Prostate gland (tissue), 2 donors: ENCODE measurements around the gene ANKRD40CL.

Experiments used
- CTCF ChIP-seq, 4 experiments: fragments of 200-600 bp in 2 of 4; fragments of 450-650 bp in 2 of 4; sonication (generic) in 2 of 4; IDR thresholded peaks; 1 replicate in 3 of 4; 2 replicates in 1 of 4; pipeline ENCODE4 v1.5.1; 2016 to 2019; ENCODE audit warnings: antibody characterized with exemption in 4 of 4, mild to moderate bottlenecking in 2 of 4, moderate library complexity in 2 of 4
- POLR2A ChIP-seq: fragments of 450-650 bp; IDR thresholded peaks from one replicate; pipeline ENCODE4 v1.6.1; 2016; ENCODE audit warnings: antibody characterized with exemption, mild to moderate bottlenecking
- POLR2AphosphoS5 ChIP-seq: sonication (generic); formaldehyde crosslinking; IDR thresholded peaks from one replicate; pipeline ENCODE4 v1.6.1; 2017; ENCODE audit warnings: antibody characterized with exemption

- no peak for TF ChIP-seq CTCF (IDR thresholded peaks at IDR 0.05)
- no peak for TF ChIP-seq POLR2A
- TF ChIP-seq POLR2AphosphoS5, result no peak
Observed at GRCh38 chr17:50722746-50723145, 44.6 kb downstream of the ANKRD40CL start.
